Measurements from ENCODE around the gene ASXL3. TPM values are rescaled to one million over a fixed set of nuclear protein-coding genes. Genes with fewer than 3 reads are reported as not detected.

ASXL3 gene
- total RNA-seq, 1 experiment from 2014 or later: 0.20 TPM

GRCh38 chr18:33656889-33657448, 79.0 kb downstream of the ASXL3 start:
- no peak for DNase-seq (ENCODE audit: extremely low read depth, low read depth)

- no peak for DNase-seq (ENCODE audit: extremely low read depth, low read depth)
Observed at GRCh38 chr18:33660696-33661310, 82.8 kb downstream of the ASXL3 start.

GRCh38 chr18:33664241-33664874, 86.3 kb downstream of the ASXL3 start:
- no peak for DNase-seq (ENCODE audit: extremely low read depth, low read depth)

- no peak for DNase-seq (ENCODE audit: extremely low read depth, low read depth)
Observed at GRCh38 chr18:33665187-33665586, 87.2 kb downstream of the ASXL3 start.

- DNase-seq (ENCODE audit: extremely low read depth, low read depth): no peak
Observed at GRCh38 chr18:33665641-33666040, 87.6 kb downstream of the ASXL3 start.

GRCh38 chr18:33666915-33667314, 88.9 kb downstream of the ASXL3 start:
- no peak for DNase-seq (ENCODE audit: extremely low read depth, low read depth)

- DNase-seq (ENCODE audit: extremely low read depth, low read depth): no peak
Observed at GRCh38 chr18:33669589-33669988, 91.6 kb downstream of the ASXL3 start.

GRCh38 chr18:33670029-33670428, 92.0 kb downstream of the ASXL3 start:
- no peak for DNase-seq (ENCODE audit: extremely low read depth, low read depth)

GRCh38 chr18:33673689-33674088, 95.7 kb downstream of the ASXL3 start:
- peak; percentile 2 for DNase-seq (ENCODE audit: extremely low read depth, low read depth)

GRCh38 chr18:33676593-33676992, 98.6 kb downstream of the ASXL3 start:
- DNase-seq (ENCODE audit: extremely low read depth, low read depth): no peak

- DNase-seq (ENCODE audit: extremely low read depth, low read depth): no peak
Observed at GRCh38 chr18:33677891-33678290, 99.9 kb downstream of the ASXL3 start.

- no peak for DNase-seq (ENCODE audit: extremely low read depth, low read depth)
Observed at GRCh38 chr18:33682436-33682835, 104.4 kb downstream of the ASXL3 start.

- DNase-seq (ENCODE audit: extremely low read depth, low read depth): no peak
Observed at GRCh38 chr18:33694593-33694992, 116.6 kb downstream of the ASXL3 start.

- no peak for DNase-seq (ENCODE audit: extremely low read depth, low read depth)
Observed at GRCh38 chr18:33696332-33697162, 118.5 kb downstream of the ASXL3 start.

GRCh38 chr18:33697498-33697897, 119.5 kb downstream of the ASXL3 start:
- no peak for DNase-seq (ENCODE audit: extremely low read depth, low read depth)

GRCh38 chr18:33699372-33699771, 121.4 kb downstream of the ASXL3 start:
- DNase-seq (ENCODE audit: extremely low read depth, low read depth): no peak

- DNase-seq (ENCODE audit: extremely low read depth, low read depth): no peak
Observed at GRCh38 chr18:33700513-33700976, 122.5 kb downstream of the ASXL3 start.

- DNase-seq (ENCODE audit: extremely low read depth, low read depth): no peak
Observed at GRCh38 chr18:33702625-33703024, 124.6 kb downstream of the ASXL3 start.

GRCh38 chr18:33706391-33706790, 128.4 kb downstream of the ASXL3 start:
- DNase-seq (ENCODE audit: extremely low read depth, low read depth): no peak

- no peak for DNase-seq (ENCODE audit: extremely low read depth, low read depth)
Observed at GRCh38 chr18:33708876-33709275, 130.9 kb downstream of the ASXL3 start.

GRCh38 chr18:33710269-33710668, 132.2 kb downstream of the ASXL3 start:
- DNase-seq (ENCODE audit: extremely low read depth, low read depth): no peak
